Upper lobe of left lung (tissue), 4 donors: ENCODE measurements around the gene SYT15B.
"Not testable (repeated sequence)": the region's sequence is repeated elsewhere in the genome, so short reads cannot be mapped to it uniquely, and the experiment has no call there.

Source experiments
- CTCF ChIP-seq, 6 experiments: fragments of 450-650 bp in 4 of 6; fragments of 200-600 bp in 2 of 6; sonication (generic) in 2 of 6; IDR thresholded peaks; one replicate each; pipeline ENCODE4 v1.5.1; 2016 to 2019; ENCODE audit warnings: antibody characterized with exemption in 6 of 6
- EP300 ChIP-seq, 4 donors: sonication (generic); formaldehyde crosslinking; IDR thresholded peaks; one replicate each; pipeline ENCODE4 v1.5.1; 2017; ENCODE audit warnings: antibody characterized with exemption in 4 of 4, control low read depth in 2 of 4
- POLR2A ChIP-seq, 4 donors: fragments of 450-650 bp; IDR thresholded peaks; one replicate each; pipeline ENCODE4 v1.5.1; 2016 to 2017; ENCODE audit warnings: antibody characterized with exemption in 4 of 4, mild to moderate bottlenecking in 2 of 4
- POLR2AphosphoS5 ChIP-seq, 2 donors: sonication (generic); formaldehyde crosslinking; IDR thresholded peaks; one replicate each; pipeline ENCODE4 v1.5.1; 2017; ENCODE audit warnings: antibody characterized with exemption in 2 of 2

- TF ChIP-seq POLR2A, CTCF, EP300, POLR2AphosphoS5 (IDR thresholded peaks at IDR 0.05): not testable (repeated sequence)
Observed at GRCh38 chr10:47730911-47731310, 32.5 kb downstream of the SYT15B start.
